Measurements from ENCODE around the gene ID1.
"Not testable (repeated sequence)": the region's sequence is repeated elsewhere in the genome, so short reads cannot be mapped to it uniquely, and the experiment has no call there.

The ID1 gene

GRCh38 chr20:31638816-31639215 lies 33.7 kb downstream of the ID1 start:
- DNase-seq = no peak

GRCh38 chr20:31640259-31640658 lies 35.2 kb downstream of the ID1 start:
- no peak for DNase-seq

GRCh38 chr20:31641391-31641790 lies 36.3 kb downstream of the ID1 start:
- no peak for DNase-seq

- no peak for DNase-seq
These were observed 37.7 kb downstream of the ID1 start for GRCh38 chr20:31642837-31643236.

- DNase-seq = no peak
These were observed 38.4 kb downstream of the ID1 start for GRCh38 chr20:31643522-31643921.

- DNase-seq = no peak
These were observed 39.6 kb downstream of the ID1 start for GRCh38 chr20:31644701-31645100.

- not testable (repeated sequence) for DNase-seq
These were observed 43.0 kb downstream of the ID1 start for GRCh38 chr20:31648104-31648503.

- DNase-seq = peak; percentile 36
These were observed 47.9 kb downstream of the ID1 start for GRCh38 chr20:31652917-31653396.

GRCh38 chr20:31653561-31653960 lies 48.5 kb downstream of the ID1 start:
- no peak for DNase-seq

- DNase-seq = no peak
These were observed 49.4 kb downstream of the ID1 start for GRCh38 chr20:31654534-31654933.

All from fibroblast of skin of back (primary cell).